ENCODE measurements around the gene GSPT1. TPM values are rescaled to one million over a fixed set of nuclear protein-coding genes. Genes with fewer than 3 reads are reported as not detected.

The GSPT1 gene
- total and polyA plus RNA-seq, 2 experiments from 2014 or later: 126 to 146 TPM

- TF ChIP-seq ETS1 (IDR thresholded peaks at IDR 0.05) (no peak), CTCF (conservative IDR thresholded peaks at IDR 0.05; ENCODE audit: low read depth in 2 of 2) (no peak)
Observed at GRCh38 chr16:11913425-11914079, 2.2 kb downstream of the GSPT1 start (continued).

- no peak overlapping the region for H3K4me2 ChIP-seq
- H4K20me1 ChIP-seq (replicated peaks; ENCODE audit: insufficient read depth): peaks cover 87% of the 10 kb centered on the region
- H3K79me2 ChIP-seq (replicated peaks; ENCODE audit: insufficient read depth): peaks cover 100% of the 10 kb centered on the region
- DNase-seq (ENCODE audit: low spot score) (no peak), ATAC-seq (no peak)
- peaks cover 8% of the 10 kb centered on the region; the same call in 1 of the 2 replicates for H3F3A ChIP-seq (replicated peaks; ENCODE audit: low read depth)
- H3K27ac ChIP-seq (ENCODE audit: low read depth): peak overlapping the region; percentile 51
- H3K4me3 ChIP-seq: no peak overlapping the region
- Mint-ChIP-seq H3K9me3 (no peaks in the 10 kb centered on the region), H3K27me3 (ENCODE audit: insufficient read depth, low read depth, poor library complexity) (peaks cover 7% of the 10 kb centered on the region), H3K4me3 (no peak overlapping the region; the same call in 2 of the 3 replicates), H3K4me1 (peaks cover 17% of the 10 kb centered on the region), H3K36me3 (ENCODE audit: low read depth) (peaks cover 22% of the 10 kb centered on the region; the same call in 2 of the 3 replicates), H3K27ac (0 out of 2 replicates have a peak overlapping the region, but pooled peaks have one; percentile 47)
- no peak overlapping the region for H2AFZ ChIP-seq
- peaks cover 18% of the 10 kb centered on the region for H3K4me1 ChIP-seq (ENCODE audit: insufficient read depth)
- no peaks in the 10 kb centered on the region for H3K36me3 ChIP-seq (ENCODE audit: insufficient read depth)
- no peaks in the 10 kb centered on the region for H3K27me3 ChIP-seq (ENCODE audit: insufficient read depth)
- H3K9me2 ChIP-seq (ENCODE audit: insufficient read depth): no peaks in the 10 kb centered on the region
- TF ChIP-seq REST (IDR thresholded peaks at IDR 0.05; ENCODE audit: unreplicated experiment) (no peak), JUNB (IDR thresholded peaks at IDR 0.05; ENCODE audit: unreplicated experiment) (no peak), ETS1 (IDR thresholded peaks at IDR 0.05) (no peak), CTCF (conservative IDR thresholded peaks at IDR 0.05; ENCODE audit: low read depth in 2 of 2) (no peak), ZNF331 (CRISPR knock-in tag; IDR thresholded peaks at IDR 0.05; ENCODE audit: low read depth) (no peak), STAT1 (IDR thresholded peaks at IDR 0.05; ENCODE audit: unreplicated experiment) (no peak), ZNF114 (CRISPR knock-in tag; IDR thresholded peaks at IDR 0.05) (no peak), EZH2phosphoT487 (IDR thresholded peaks at IDR 0.05; ENCODE audit: unreplicated experiment) (no peak), NANOG (IDR thresholded peaks at IDR 0.05; ENCODE audit: borderline replicate concordance) (no peak), EZH2 (IDR thresholded peaks at IDR 0.05; ENCODE audit: low read depth, unreplicated experiment) (no peak), POLR2AphosphoS5 (IDR thresholded peaks at IDR 0.05; ENCODE audit: low read depth) (no peak)
Observed at GRCh38 chr16:11909653-11910545, 5.9 kb downstream of the GSPT1 start.
